A549 (cell line): ENCODE results near the gene LEPROT. TPM values are rescaled to one million over a fixed set of nuclear protein-coding genes. Genes with fewer than 3 reads are reported as not detected.

Experiments used
- ATAC-seq, 2 experiments: fragments of 200-7000 bp in 1 of 2; fragments of >200 bp in 1 of 2; cut with Nextera tagmentation in 1 of 2; cut with Tn5 transposase in 1 of 2; 3 replicates each; pipeline versions ENCODE4 v1.8.0 to v1.9.1; 2018 to 2020; ENCODE audit warnings: mild to moderate bottlenecking in 1 of 2, moderate library complexity in 1 of 2
- CTCF ChIA-PET: fragments of 300-600 bp; sonication (Branson Sonifier 250); formaldehyde crosslinking; extraction: SDS; loops from one replicate; lab custom pipeline; 2021; ENCODE audit warnings: antibody characterized with exemption, inconsistent platforms; lab: Yijun Ruan, JAX
- POLR2A ChIA-PET: fragments of 350-600 bp; formaldehyde crosslinking; extraction: SDS; loops from one replicate; lab custom pipeline; 2021; ENCODE audit warnings: antibody characterized with exemption, inconsistent platforms; lab: Yijun Ruan, JAX
- DNase-seq, 2 experiments: peaks; one replicate each; pipeline versions ENCODE4 v3.0.0 to v3.0.0-alpha.2; 2011 to 2016; ENCODE audit warnings: low read depth in 1 of 2, low spot score in 1 of 2
- FAIRE-seq: peaks from 2 replicates; lab custom pipeline; 2011; peaks lifted over from hg19 to GRCh38; lab: Jason Lieb, UNC
- H3K27ac ChIP-seq, 2 experiments: fragments of >200 bp; sonication (Bioruptor Twin); formaldehyde crosslinking; 3 replicates each; pipeline ENCODE4 v1.5.1; 2016 to 2017
- H3K4me1 ChIP-seq: fragments of >200 bp; sonication (Bioruptor Twin); formaldehyde crosslinking; 3 replicates; pipeline ENCODE4 v1.6.1; 2016
- H3K4me2 ChIP-seq: fragments of >200 bp; sonication (Bioruptor Twin); formaldehyde crosslinking; 3 replicates; pipeline ENCODE4 v1.6.1; 2016
- H3K4me3 ChIP-seq: fragments of >200 bp; sonication (Bioruptor Twin); formaldehyde crosslinking; 3 replicates; pipeline ENCODE4 v1.5.1; 2016
- H3K9me3 ChIP-seq: fragments of >200 bp; sonication (Bioruptor Twin); formaldehyde crosslinking; 3 replicates; pipeline ENCODE4 v1.6.1; 2016
- BCL3 ChIP-seq: fragments of >200 bp; sonication (Bioruptor Twin); formaldehyde crosslinking; IDR thresholded peaks from 3 replicates; pipeline ENCODE4 v1.6.1; 2016
- BHLHE40 ChIP-seq: IDR thresholded peaks from 2 replicates; pipeline ENCODE4 v1.6.1; 2012; ENCODE audit warnings: low read depth, low read length, inconsistent platforms
- CEBPB ChIP-seq, 2 experiments: fragments of >200 bp in 1 of 2; sonication (Bioruptor Twin) in 1 of 2; formaldehyde crosslinking in 1 of 2; IDR thresholded peaks; 2 replicates each; pipeline ENCODE4 v1.6.1; 2012 to 2016
- CHD4 ChIP-seq: fragments of 200-600 bp; sonication (generic); IDR thresholded peaks from 2 replicates; pipeline ENCODE4 v1.6.1; 2016; ENCODE audit warnings: antibody characterized with exemption, mild to moderate bottlenecking, borderline replicate concordance
- EHMT2 ChIP-seq: fragments of 200-600 bp; sonication (generic); IDR thresholded peaks from 2 replicates; pipeline ENCODE4 v1.6.1; 2016; ENCODE audit warnings: antibody characterized with exemption, low read depth, mild to moderate bottlenecking, moderate library complexity
- EP300 ChIP-seq, 2 experiments: fragments of >200 bp; sonication (Bioruptor Twin); formaldehyde crosslinking; IDR thresholded peaks; 2 replicates in 1 of 2; 3 replicates in 1 of 2; pipeline ENCODE4 v1.6.1; 2016 to 2017
- HDAC2 ChIP-seq: fragments of 200-600 bp; sonication (generic); IDR thresholded peaks from 2 replicates; pipeline ENCODE4 v1.6.1; 2016
- HOXA7 ChIP-seq: fragments of 250-450 bp; sonication (Bioruptor Pico); IDR thresholded peaks from 2 replicates; pipeline ENCODE4 v1.5.0; 2020; ENCODE audit warnings: mild to moderate bottlenecking, moderate library complexity
- HOXB13 ChIP-seq: fragments of 250-450 bp; sonication (Bioruptor Pico); IDR thresholded peaks from 2 replicates; pipeline ENCODE4 v1.5.0; 2020; ENCODE audit warnings: low read depth, mild to moderate bottlenecking, moderate library complexity
- JUN ChIP-seq, 2 experiments: fragments of >200 bp; sonication (Bioruptor Twin); formaldehyde crosslinking; IDR thresholded peaks; 2 replicates in 1 of 2; 3 replicates in 1 of 2; pipeline ENCODE4 v1.6.1; 2016 to 2017
- JUNB ChIP-seq: fragments of >200 bp; sonication (Bioruptor Twin); formaldehyde crosslinking; IDR thresholded peaks from 2 replicates; pipeline ENCODE4 v1.6.1; 2016
- KDM1A ChIP-seq: fragments of 200-600 bp; sonication (generic); IDR thresholded peaks from 2 replicates; pipeline ENCODE4 v1.6.1; 2016; ENCODE audit warnings: low read depth, mild to moderate bottlenecking
- POLR2A ChIP-seq: IDR thresholded peaks from 2 replicates; pipeline ENCODE4 v1.6.1; 2012; ENCODE audit warnings: mild to moderate bottlenecking, low read length
- REST ChIP-seq: fragments of 200-600 bp; sonication (generic); IDR thresholded peaks from 2 replicates; pipeline ENCODE4 v1.6.1; 2016; ENCODE audit warnings: antibody characterized with exemption, mild to moderate bottlenecking, moderate library complexity
- SMC3 ChIP-seq: fragments of >200 bp; sonication (Bioruptor Twin); formaldehyde crosslinking; IDR thresholded peaks from 3 replicates; pipeline ENCODE4 v1.6.1; 2018; ENCODE audit warnings: inconsistent platforms
- ZC3H11A ChIP-seq: fragments of 450-650 bp; IDR thresholded peaks from 2 replicates; pipeline ENCODE4 v1.6.1; 2014; ENCODE audit warnings: antibody characterized with exemption, mild to moderate bottlenecking
- ZFP36 ChIP-seq: fragments of 450-650 bp; IDR thresholded peaks from 2 replicates; pipeline ENCODE4 v1.6.1; 2014; ENCODE audit warnings: borderline replicate concordance; ENCODE audit not compliant: partially characterized antibody
- ZSCAN20 ChIP-seq: fragments of 250-450 bp; sonication (Bioruptor Pico); IDR thresholded peaks from 2 replicates; pipeline ENCODE4 v1.8.0; 2022; ENCODE audit warnings: mild to moderate bottlenecking, moderate library complexity
- WGBS: methylation state at CpG from one replicate; pipeline ENCODE4 v1.1.6; 2017; ENCODE audit errors: missing lambda C conversion rate; 5-methylcytosine and 5-hydroxymethylcytosine counted together
- polyA plus RNA-seq, 4 experiments: library from polyadenylated mRNA; depleted of rRNA in 3 of 4; stranded (reverse); fragments of >200 nt; fragmentation: RNase III in 1 of 4; extraction: RNeasy Plus Mini Kit Qiagen cat#74134 plus additional on column Dnase treatment in 1 of 4; gene quantifications; 2 replicates in 3 of 4; 3 replicates in 1 of 4; pipeline ENCODE4 v1.2.3, GENCODE V29; 2011 to 2017
- TF ChIP-seq, protein P1 (sequence below): IDR thresholded peaks from 2 replicates; pipeline ENCODE4 v1.6.1; 2012; ENCODE audit warnings: low read depth, borderline replicate concordance

Gene LEPROT
- polyA plus RNA-seq, 2 of the 4 experiments (the other 2 are of a cell fraction), result 51.2 to 62.9 TPM

DNA sequence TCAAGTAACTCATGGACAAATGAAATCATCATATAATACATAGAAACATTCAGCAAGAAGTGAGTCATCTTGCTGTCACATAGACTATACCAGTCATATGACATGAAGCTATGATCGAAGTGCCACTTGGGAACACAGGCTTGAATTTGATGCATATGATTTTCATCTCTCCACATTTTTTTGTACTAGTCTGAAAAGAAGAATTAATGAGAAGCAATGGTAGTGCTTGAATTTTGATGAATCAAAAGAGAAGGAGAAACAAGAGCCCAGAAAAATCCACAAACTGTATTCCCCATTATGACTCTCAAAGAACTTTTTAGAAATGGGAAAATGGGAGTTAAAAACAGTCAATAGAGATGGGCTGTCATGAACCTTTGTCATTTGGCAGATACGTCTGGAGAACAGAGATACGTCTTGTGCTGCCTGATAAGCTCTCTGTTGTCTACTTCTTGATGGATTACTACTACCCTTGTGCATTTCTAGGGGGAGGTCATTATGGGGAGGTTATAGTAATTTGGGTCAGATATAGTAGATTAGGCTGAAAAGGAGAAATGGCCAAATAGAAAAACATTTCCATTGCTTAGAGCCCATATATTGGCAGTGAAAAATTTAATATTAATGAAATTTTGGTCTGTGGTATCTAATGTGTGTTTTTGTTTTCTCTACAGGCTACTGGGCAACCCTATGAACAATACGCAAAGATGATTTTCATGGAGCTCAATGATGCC lies 8.0 kb upstream of the LEPROT start:
- TF ChIP-seq JUN (IDR thresholded peaks at IDR 0.05), result no peak
- TF ChIP-seq, protein P1, sequence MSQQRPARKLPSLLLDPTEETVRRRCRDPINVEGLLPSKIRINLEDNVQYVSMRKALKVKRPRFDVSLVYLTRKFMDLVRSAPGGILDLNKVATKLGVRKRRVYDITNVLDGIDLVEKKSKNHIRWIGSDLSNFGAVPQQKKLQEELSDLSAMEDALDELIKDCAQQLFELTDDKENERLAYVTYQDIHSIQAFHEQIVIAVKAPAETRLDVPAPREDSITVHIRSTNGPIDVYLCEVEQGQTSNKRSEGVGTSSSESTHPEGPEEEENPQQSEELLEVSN, result no peak
- no peak for TF ChIP-seq HDAC2
- no peak for TF ChIP-seq ZFP36
- no peak for TF ChIP-seq ZC3H11A
- TF ChIP-seq HOXA7 (CRISPR knock-in tag), result no peak
- TF ChIP-seq ZSCAN20 (CRISPR knock-in tag), result no peak
- TF ChIP-seq BHLHE40, result no peak
- TF ChIP-seq POLR2A, result no peak
- TF ChIP-seq HOXB13 (CRISPR knock-in tag), result no peak
- no peak for TF ChIP-seq KDM1A
- no peak for TF ChIP-seq CHD4
- no peak for TF ChIP-seq REST
- no peak for TF ChIP-seq EP300 (IDR thresholded peaks at IDR 0.05)
- no peak for TF ChIP-seq CEBPB (IDR thresholded peaks at IDR 0.05)
- TF ChIP-seq EHMT2, result no peak
- TF ChIP-seq SMC3, result no peak
- TF ChIP-seq, all 56 proteins: peak for 0
- FAIRE-seq (no peak), ATAC-seq (no peak), DNase-seq (no peak)
- WGBS, result 81% methylated on average over 4 of the region's 4 CpGs
- H3K4me2 ChIP-seq, result no peak overlapping the region
- H3K9me3 ChIP-seq, result no peaks in the 10 kb centered on the region
- H3K4me1 ChIP-seq, result peaks cover 8% of the 10 kb centered on the region
- H3K27ac ChIP-seq, result no peak overlapping the region
- H3K4me3 ChIP-seq, result no peak overlapping the region
- POLR2A ChIA-PET, result interaction anchor here (0.9 kb wide), 1 partner anchor 8 kb away, joined by 4 read pairs; the partner anchor contains the start of genes LEPR and LEPROT
- CTCF ChIA-PET, result interaction anchor here (0.7 kb wide), 1 partner anchor 275 kb away, joined by 3 read pairs; no protein-coding TSS in a partner anchor

DNA sequence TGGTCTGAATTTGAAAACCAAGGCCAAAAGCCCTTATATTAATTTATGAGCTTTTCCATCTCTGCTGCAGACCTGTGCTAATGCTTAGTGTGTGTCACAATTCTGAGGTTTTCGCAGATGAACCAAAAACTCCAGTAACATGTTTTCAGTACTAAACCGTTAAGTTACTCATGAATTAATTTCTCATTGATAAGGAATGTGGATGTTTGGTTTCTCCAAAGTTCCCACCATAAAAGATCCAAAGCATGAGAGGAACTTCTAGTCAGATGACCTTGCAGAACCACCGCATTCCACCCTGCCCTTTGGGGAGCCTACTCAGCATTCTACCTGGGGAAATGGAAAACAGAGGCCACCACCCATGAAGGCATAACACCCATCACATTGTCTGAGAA lies 7.5 kb upstream of the LEPROT start:
- TF ChIP-seq BCL3, result no peak
- TF ChIP-seq CHD4, result no peak
- TF ChIP-seq JUNB, result no peak
- Histone ChIP-seq H3K9me3 (no peaks in the 10 kb centered on the region), H3K4me3 (no peak overlapping the region), H3K4me1 (peaks cover 12% of the 10 kb centered on the region), H3K4me2 (no peak overlapping the region), H3K27ac (no peak overlapping the region)
- ATAC-seq, result no peak
- no peak for FAIRE-seq
- POLR2A ChIA-PET, result no interaction called here
- CTCF ChIA-PET, result no interaction called here
- WGBS, result 80% methylated on average over 3 of the region's 3 CpGs
- no peak for DNase-seq
